ENCODE data around the gene FNBP1L. TPM values are rescaled to one million over a fixed set of nuclear protein-coding genes. Genes with fewer than 3 reads are reported as not detected.
"Not testable (repeated sequence)": the region's sequence is repeated elsewhere in the genome, so short reads cannot be mapped to it uniquely, and the experiment has no call there.

Gene FNBP1L
- total RNA-seq, 1 donor from 2014 or later: 22.8 TPM

DNA sequence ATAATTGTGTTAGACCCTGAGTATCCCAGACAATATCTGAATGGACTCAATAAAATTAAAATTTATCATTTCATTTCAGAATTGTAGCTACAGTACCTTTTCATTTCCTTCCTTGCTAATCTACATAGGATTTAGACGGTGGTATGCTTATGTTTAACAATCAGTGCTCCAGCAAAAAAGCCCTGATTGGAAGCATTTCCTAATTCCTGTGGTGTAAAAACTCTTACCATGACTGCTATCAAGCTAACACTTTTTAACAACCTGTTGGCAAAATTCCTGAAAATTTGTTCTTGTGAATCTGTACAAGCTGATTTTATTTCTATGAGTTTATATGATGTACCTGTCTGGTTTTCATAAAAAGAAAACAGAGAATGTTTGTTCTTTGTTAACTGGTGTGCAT lies 5.2 kb upstream of the FNBP1L start:
- no peak for DNase-seq (ENCODE audit: low spot score)

DNA sequence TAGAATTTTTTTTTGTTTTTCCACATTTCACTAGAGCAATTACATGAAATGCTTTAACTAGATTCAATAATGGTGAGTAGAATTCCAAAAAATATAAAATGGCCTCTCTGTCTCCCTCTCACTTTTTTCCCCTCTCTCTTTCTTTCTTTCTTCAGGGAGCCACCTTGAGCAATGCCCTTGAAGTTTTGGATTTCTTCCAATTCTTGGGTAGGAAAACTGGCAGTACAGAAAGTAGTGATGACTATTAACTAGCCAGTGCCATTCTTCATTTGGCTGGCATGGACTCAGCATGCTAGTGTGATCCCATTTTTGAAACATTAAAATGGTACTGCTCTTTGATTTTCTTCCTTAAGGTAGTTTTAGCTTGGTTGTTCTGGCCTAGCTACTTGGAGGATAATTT lies 4.5 kb upstream of the FNBP1L start:
- no peak for DNase-seq (ENCODE audit: low spot score)

DNA sequence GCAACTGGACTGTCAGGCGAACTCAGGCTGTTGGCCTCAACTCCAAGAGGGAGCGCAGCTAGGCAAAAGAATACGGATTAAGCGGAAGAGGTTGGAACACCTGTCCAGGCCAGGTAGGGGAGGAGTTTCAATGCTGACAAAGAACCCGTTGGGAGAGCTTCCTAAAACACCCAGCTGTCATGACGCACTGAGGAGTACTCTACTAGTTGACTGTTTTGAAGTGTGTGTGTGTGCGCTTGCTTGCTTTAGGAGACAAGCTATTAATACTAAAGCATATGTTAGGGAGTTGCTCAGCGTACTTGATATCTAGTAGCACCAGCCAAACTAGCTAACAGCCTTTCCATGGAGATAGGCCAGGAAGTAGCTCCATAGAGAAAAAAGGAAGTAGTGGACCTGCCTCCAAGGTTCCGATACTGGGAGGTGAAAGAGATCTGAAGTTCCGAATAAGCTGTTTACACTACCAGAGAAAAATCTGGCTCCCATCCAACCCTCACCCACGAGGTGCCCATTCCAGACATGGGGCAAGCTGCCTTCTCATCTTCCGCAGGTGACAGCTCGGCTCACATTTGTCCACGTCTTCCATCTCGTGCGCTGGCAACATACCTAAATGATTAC lies 974 bp upstream of the FNBP1L start:
- DNase-seq (ENCODE audit: low spot score): no peak

- no peak for DNase-seq (ENCODE audit: low spot score)
Observed at GRCh38 chr1:93448292-93448982, 519 bp downstream of the FNBP1L start.

DNA sequence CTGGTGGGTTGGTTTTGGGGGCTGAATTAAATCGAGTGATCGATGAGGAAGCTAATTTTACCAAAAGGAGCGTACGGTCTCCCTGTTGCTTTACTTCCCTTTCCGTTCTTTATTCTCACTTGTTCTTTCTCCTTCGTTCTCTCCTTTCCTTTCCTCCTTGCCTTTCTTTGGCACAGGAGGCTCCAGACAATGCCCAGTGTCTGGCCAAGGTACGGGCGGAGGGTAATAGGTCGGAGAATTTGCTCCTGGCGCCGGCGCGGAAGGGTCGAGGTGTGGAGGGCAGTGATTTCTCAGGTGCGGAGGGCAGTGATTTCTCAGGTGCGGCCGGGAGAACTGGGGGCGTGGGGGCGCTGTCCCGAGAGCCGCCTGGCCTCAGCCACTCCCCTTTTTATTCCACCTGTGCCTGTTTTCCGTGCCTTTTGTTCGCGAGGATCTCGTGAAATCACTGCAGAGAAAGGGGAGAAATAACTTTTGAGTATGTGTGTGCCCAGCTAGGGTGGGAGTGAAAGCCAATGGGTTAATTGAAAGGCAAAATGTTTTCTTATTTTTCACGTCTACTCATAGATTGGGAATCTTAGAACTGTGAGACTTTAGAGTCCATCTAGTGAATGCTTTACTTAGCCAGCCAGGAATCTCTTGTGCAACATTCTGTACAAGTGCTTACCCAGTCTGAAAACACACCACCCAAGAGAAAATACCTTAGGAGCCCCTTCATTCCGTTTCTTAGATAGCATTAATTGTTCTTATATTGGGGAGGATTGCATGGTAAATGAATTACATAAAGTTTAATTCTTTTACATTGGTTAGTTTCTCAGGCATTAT lies 1.3 kb downstream of the FNBP1L start:
- no peak for DNase-seq (ENCODE audit: low spot score)

DNA sequence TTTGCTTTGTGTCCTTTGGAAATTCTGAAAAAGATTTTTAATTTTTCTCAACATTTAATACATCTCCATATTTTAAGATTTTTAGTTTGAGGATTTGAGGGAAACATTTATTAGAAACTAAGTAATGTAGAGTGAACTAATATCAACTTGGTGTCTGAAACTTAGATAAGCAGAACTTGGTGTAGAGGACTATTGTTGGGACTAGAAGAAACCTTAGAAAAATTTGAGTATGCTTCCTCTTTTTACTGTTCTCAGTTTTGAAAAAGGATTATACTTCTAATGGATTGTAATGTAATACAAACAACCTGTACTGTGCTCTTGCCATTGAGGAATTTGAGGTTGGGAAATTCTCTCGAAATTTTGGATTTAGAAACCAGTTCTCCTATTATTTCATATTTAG lies 2.4 kb downstream of the FNBP1L start:
- no peak for DNase-seq (ENCODE audit: low spot score)

DNA sequence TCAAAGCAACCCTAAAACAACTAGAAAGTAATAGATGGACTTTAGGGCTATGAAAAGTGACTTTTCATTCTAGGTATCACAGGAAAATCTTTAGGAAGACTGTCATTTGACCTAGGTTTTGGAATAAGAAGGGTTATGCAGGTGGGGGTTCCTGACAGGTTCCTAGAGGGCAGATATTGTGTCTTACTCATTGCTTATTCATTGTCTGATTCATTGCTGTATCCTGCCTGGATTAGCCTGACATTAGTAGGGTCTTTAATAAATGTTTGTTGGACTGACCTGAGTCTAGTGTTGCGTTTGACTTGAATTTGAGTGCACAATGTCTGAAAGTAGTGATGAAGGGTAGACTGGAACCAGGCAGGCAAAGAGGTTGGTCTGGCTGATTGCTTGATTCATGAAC lies 6.0 kb downstream of the FNBP1L start:
- DNase-seq (ENCODE audit: low spot score): no peak

DNA sequence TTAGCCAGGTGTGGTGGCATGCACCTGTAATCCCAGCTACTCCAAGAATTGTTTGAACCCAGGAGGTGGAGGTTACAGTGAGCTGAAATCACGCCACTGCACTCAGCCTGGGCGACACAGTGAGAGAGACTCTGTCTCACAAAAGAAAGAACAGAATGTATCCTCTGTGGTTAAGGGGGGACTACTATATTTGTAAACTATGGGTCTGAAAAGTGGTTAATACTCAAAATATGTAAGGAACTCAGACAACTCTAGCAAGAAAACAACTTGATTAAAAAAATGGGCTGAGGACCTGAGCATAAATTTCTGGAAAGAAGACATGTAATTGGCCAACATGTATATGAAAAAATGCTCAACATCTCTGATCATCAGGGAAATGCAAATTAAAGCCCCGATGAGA lies 11.2 kb downstream of the FNBP1L start:
- no peak for DNase-seq (ENCODE audit: low spot score)

DNA sequence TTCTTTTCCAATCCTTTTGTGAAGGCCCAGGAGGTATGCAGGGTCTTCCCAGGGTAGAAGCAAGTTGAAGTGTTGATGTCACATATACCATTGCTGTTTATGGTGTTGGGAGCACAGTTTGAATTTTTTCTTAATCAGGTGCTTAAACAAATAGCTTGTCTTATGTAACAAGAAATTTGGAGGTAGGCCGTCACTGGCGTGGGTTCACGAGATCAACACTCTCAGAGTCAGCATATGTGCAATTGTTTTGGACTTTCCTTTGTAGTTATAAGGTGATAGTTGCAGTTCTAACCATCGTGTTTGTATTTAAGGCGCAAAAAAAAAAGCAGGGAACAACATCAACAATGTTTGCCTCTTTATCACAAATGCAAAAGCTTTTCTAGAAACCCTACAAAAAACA lies 13.3 kb downstream of the FNBP1L start:
- no peak for DNase-seq (ENCODE audit: low spot score)

- DNase-seq (ENCODE audit: low spot score): no peak
Observed at GRCh38 chr1:93463960-93464359, 16.0 kb downstream of the FNBP1L start.

GRCh38 chr1:93465371-93466082 lies 17.6 kb downstream of the FNBP1L start:
- DNase-seq (ENCODE audit: low spot score): not testable (repeated sequence)

DNA sequence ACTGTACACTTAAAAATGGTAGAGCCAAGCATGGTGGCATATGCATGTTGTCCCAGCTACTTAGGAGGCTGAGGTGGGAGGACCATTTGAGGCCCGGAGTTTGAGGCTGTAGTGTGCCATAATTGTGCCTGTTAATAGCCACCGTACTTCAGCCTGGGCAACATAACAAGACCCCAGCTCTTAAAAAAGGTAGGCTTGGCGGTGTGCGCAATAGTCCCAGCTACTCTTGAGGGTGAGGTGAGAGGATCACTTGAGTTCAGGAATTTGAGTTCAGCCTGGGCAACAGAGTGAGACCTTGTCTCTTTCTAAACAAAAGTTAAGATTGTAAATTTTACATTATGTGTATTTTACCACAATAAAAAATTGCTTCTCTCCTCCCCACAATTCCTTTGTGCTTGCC lies 19.7 kb downstream of the FNBP1L start:
- DNase-seq (ENCODE audit: low spot score): no peak

DNA sequence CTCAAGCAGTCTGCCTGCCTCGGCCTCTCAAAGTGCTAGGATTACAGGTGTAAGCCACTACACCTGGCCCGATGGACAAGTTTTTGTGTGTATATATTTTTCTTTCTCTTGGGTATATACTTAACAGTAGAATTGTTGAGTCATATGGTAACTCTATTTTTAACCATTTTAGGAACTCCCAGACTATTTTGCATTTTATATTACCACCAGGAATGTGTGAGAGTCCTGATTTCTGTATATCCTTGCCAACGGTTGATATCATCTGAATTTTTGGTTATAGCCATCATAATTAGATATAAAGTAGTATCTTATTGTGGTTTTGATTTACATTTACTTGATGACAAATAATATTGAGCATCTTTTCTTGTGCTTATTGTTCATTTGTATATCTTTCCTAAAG lies 20.7 kb downstream of the FNBP1L start:
- no peak for DNase-seq (ENCODE audit: low spot score)

DNA sequence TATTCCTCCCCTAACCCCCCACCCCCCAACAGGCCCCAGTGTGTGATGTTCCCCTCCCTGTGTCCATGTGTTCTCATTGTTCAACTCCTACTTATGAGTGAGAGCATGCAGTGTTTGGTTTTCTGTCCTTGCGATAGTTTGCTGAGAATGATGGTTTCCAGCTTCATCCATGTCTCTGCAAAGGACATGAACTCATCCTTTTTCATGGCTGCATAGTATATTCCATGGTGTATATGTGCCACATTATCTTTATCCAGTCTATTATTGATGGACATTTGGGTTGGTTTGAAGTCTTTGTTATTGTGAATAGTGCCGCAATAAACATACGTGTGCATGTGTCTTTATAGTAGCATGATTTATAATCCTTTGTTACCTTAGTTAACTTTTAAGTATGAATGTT lies 21.3 kb downstream of the FNBP1L start:
- DNase-seq (ENCODE audit: low spot score): not testable (repeated sequence)

DNA sequence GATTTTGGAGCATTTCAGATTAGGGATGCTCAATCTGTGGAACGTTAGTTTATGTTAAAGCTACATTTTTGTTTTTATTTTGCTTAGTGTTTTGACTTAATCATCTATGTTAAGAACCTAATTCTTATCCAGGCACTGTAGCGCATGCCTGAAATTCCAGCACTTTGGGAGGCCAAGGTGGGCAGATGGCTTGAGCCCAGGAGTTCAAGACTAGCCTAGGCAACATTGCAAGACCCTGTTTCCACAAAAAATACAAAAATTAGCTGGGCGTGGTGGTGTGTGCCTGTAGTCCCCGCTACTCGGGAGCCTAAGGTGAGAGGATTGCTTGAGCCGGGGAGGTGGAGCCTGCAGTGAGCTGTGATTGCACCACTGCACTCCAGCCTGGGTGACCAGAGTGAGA lies 23.4 kb downstream of the FNBP1L start:
- no peak for DNase-seq (ENCODE audit: low spot score)

DNA sequence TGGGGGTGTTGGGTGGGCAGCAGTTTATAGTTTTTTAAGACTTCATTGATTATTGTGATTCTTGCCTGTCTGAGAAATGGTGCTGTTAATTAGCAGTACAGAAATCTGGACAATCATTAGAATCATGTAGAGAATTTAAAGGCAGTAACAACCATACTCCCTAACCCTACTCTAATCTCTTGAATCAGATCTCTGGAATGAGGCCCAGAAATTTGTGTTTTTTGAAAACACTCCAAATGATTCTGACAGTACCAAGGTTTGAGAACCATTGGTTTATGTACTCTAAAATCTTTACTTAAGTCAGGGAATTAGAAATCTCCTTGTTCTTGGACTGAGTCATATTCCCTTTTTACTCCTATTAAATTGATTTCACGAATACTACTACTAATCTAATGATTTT lies 24.0 kb downstream of the FNBP1L start:
- no peak for DNase-seq (ENCODE audit: low spot score)

- no peak for DNase-seq (ENCODE audit: low spot score)
Observed at GRCh38 chr1:93474321-93474720, 26.4 kb downstream of the FNBP1L start.

GRCh38 chr1:93475681-93476080 lies 27.8 kb downstream of the FNBP1L start:
- no peak for DNase-seq (ENCODE audit: low spot score)

- DNase-seq (ENCODE audit: low spot score): not testable (repeated sequence)
Observed at GRCh38 chr1:93479133-93479745, 31.3 kb downstream of the FNBP1L start.

DNA sequence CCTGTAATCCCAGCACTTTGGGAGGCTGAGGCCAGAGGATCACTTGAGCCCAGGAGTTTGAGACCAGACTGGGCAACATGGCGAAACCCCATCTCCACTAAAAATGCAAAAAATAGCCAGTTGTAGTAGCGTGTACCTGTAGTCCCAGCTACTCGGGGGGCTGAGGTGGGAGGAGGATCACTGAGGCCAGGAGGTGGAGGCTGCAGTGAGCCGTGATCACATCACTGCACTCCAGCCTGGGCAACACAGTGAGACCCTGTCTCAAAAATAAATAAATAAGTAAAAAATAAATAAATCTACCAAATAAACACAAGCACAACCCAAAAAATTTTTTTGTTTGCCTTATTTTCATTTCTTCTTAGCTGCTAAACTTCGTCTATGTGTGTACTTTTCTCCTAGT lies 34.0 kb downstream of the FNBP1L start:
- not testable (repeated sequence) for DNase-seq (ENCODE audit: low spot score)

- no peak for DNase-seq (ENCODE audit: low spot score)
Observed at GRCh38 chr1:93483200-93483599, 35.3 kb downstream of the FNBP1L start.
